Choroid plexus epithelial cell (primary cell): ENCODE data around the gene GNL2.
A peak's percentile ranks its signal among the peaks of the same experiment; 100 is the strongest.
"Not testable (repeated sequence)": the region's sequence is repeated elsewhere in the genome, so short reads cannot be mapped to it uniquely, and the experiment has no call there.

Source experiments
- DNase-seq: peaks from one replicate; pipeline ENCODE4 v3.0.0-alpha.2; 2010; ENCODE audit warnings: low read depth
- H3K4me3 ChIP-seq: 2 replicates; pipeline ENCODE4 v1.5.1; 2011; ENCODE audit warnings: low read depth, mild to moderate bottlenecking, control low read depth, low read length, moderate library complexity
- TF ChIP-seq, protein P1 (sequence below): conservative IDR thresholded peaks from 2 replicates; pipeline ENCODE4 v1.5.1; 2011; ENCODE audit warnings: low read depth, mild to moderate bottlenecking, control low read depth, inconsistent platforms, low read length, moderate library complexity

The GNL2 gene

DNA sequence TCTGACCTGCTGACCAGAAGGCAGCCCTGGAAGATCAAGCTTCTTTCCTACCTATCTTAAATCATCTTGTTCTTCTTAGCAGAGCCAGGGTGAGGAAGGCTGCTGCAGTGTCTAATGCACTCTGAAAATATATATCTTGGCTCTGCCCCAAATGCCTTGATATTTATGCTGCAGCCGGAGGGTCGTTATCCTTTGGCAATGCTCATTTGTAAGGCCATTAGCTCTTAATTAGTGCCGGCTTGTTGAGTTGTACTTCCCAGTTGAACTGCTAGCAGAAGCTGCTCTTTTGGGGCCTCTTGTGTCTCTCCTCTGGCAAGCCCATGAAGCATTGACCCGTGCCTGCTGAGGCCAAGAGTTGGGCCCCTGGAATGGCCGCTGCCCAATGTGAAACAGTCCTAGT lies 4.2 kb upstream of the GNL2 start:
- H3K4me3 ChIP-seq = no peak overlapping the region
- TF ChIP-seq, protein P1, sequence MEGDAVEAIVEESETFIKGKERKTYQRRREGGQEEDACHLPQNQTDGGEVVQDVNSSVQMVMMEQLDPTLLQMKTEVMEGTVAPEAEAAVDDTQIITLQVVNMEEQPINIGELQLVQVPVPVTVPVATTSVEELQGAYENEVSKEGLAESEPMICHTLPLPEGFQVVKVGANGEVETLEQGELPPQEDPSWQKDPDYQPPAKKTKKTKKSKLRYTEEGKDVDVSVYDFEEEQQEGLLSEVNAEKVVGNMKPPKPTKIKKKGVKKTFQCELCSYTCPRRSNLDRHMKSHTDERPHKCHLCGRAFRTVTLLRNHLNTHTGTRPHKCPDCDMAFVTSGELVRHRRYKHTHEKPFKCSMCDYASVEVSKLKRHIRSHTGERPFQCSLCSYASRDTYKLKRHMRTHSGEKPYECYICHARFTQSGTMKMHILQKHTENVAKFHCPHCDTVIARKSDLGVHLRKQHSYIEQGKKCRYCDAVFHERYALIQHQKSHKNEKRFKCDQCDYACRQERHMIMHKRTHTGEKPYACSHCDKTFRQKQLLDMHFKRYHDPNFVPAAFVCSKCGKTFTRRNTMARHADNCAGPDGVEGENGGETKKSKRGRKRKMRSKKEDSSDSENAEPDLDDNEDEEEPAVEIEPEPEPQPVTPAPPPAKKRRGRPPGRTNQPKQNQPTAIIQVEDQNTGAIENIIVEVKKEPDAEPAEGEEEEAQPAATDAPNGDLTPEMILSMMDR = no peak
- DNase-seq = no peak

DNA sequence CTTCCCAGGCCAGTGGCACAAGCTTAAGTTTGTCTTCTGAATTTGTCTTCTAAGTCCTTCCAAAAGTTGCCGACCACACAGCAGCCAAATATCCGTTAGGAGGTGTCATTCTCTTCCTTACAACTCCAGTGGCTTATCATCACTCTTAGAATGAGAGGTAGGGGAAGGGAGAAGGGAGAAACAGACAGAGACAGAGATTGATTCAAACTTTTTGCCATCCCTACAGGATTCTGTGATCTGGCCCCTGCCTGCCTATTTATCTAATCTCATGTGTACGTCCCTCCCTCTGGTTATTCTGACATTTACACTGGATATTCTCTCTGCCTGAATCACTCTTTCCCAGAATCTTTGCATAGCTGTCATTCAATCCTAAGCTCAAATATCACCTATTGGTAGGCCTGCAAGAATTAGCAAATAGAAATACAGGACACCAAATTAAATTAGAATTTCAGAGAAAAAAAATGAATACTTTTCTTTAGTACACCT lies 488 bp upstream of the GNL2 start:
- H3K4me3 ChIP-seq = peak overlapping the region; percentile 99
- DNase-seq = no peak
- TF ChIP-seq, protein P1 = no peak

DNA sequence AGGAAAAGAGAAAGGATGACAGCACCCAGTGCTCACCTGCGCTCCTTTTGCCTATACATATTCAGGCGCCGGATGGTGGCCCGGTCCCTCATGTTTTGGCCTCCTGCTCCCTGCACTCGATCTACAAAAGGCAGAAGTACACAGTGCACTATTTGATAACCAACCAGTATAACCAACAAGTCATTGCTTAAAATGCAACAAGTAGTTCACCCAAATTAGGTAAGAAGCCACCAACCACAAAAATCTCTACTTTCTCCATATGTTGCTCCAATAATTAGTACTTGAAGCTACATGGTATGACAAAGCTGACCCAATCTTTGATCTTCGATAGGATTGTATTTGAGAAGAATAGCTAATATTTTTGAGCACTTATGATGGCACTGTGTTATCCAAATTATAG lies 2.0 kb downstream of the GNL2 start:
- DNase-seq = no peak
- TF ChIP-seq, protein P1 = no peak

DNA sequence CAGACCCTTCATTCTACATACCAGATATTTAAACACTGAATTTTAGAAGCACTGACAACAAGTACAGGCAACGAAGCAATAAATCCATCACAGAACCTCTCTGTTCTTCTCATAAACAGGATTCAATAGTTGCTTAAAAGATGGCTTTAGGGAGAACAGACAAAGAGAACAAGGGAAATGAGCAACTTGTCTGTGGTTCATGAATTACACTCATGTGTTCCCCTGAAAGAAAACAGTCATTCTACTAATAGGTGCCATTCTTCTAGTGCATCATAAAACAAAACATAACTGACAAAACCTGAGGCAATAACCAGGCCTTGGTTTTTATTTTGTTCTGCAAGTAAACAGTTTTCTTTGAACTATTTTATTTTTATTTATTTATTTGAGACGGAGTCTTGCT lies 6.8 kb downstream of the GNL2 start:
- TF ChIP-seq, protein P1 = no peak
- no peak overlapping the region for H3K4me3 ChIP-seq
- no peak for DNase-seq

More for the DNA sequence above, 2.0 kb downstream of the GNL2 start:
- H3K4me3 ChIP-seq = no peak overlapping the region

DNA sequence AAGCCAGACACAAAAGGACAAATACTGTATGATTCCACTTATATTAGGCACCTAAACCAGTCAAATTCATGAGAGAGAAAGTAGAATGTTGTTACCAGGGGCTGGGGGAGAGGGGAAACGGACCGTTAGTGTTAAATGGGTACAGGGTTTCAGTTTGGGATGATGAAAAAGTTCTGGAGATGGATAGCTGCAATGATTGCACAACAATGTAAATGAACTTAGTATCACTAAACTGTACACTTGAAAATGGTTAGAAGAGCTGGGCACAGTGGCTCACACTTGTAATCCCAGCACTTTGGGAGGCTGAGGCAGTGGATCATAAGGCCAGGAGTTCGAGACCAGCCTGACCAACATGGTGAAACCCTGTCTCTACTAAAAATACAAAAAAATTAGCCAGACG lies 11.2 kb downstream of the GNL2 start:
- DNase-seq, H3K4me3 ChIP-seq: not testable (repeated sequence)

DNA sequence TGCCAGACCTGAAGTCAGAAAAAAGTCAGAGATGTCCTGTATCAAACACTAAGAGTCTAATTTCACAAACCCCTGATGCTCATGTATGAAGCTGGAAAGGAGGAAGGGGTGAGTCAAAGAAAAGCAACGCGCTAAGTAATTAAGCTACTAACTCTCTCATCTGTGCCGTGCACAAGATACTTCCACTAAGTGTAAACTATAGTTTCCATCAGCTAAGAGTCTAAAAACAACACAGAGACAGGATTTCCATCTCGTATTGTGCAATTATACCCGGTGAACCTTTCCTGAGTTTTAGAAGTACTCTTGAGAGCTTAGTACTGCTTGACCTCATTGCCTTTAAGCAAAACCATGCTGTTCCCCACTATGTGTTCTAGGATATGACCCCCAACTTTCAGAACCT lies 20.0 kb downstream of the GNL2 start:
- TF ChIP-seq, protein P1 = no peak
- no peak overlapping the region for H3K4me3 ChIP-seq
- peak; percentile 51 for DNase-seq

DNA sequence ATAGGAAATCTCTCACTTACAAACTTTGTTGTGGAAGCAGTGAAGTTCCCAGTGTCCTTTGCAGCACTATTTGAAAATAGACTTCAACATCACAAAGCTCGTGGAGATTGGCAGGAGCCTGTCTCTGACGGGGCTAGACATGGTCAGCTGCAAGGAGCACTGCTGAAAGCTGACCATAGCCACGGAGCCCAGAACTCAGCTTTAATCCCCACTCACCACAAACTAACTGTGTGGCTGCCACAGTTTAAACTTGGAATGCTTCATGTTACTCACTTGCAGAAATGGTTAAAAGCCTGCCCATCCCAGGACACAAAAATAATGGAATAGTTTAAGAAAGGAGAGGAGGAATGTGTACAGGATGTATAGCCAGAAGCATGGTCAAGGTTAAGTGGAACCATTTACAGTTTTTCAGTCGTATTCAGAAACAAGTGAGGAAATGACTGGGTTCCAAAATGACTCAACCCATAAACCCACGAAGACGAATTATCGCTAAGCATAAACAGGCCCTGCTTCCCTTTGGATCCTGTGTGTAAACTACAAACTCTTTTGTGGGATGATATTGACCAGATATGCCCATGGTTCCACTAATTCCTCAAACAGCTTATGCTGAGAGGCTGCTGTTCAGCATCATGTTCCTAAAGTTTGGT lies 20.8 kb downstream of the GNL2 start:
- TF ChIP-seq, protein P1 = no peak
- DNase-seq = peak; percentile 36
- H3K4me3 ChIP-seq = no peak overlapping the region
